ENCODE results near the gene SPRTN. TPM values are rescaled to one million over a fixed set of nuclear protein-coding genes. Genes with fewer than 3 reads are reported as not detected.
A peak's percentile ranks its signal among the peaks of the same experiment; 100 is the strongest.
"Not testable (repeated sequence)": the region's sequence is repeated elsewhere in the genome, so short reads cannot be mapped to it uniquely, and the experiment has no call there.

Gene SPRTN
- total RNA-seq, 1 donor from 2014 or later, result 10.9 TPM

GRCh38 chr1:231337043-231337471, 1.0 kb upstream of the SPRTN start:
- DNase-seq, result no peak

- peak; percentile 100 for DNase-seq
Observed at GRCh38 chr1:231337472-231338269, 422 bp upstream of the SPRTN start, which contains the start of gene EXOC8. Gene EXOC8, minus strand, starts transcription at chr1:231337852. Its CDS starts 107 bp downstream, at chr1:231337745.

DNA sequence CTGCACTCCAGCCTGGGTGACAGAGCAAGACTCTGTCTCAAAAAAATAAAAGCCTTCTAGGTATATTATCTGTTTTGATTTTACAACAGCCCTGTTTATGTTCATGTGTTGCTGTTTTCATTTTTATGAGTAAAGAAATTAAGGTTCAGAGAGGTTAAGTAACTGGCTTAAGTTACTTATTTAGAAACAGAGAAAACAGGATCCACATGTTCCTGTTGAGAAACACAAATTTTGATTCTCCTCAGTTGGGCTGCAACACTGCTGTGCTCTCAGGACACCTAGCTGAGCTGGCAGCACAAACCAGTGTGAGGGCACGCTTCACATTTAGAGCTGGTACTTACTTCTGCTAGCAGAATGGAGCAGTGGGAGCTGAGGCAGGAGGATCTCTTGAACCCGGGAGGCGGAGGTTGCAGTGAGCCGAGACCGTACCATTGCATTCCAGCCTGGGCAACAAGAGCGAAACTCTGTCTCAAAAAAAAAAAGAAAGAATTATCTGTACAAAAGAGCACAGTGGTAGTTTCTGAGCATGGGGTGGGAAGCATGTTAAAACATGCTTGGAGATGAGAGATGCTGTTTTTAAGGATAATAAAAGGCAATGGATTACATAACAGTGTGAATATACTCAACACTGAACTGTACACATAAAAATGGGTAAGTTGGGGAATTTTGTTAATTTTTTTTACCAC, 2.4 kb downstream of the SPRTN start:
- no peak for DNase-seq

GRCh38 chr1:231347961-231348360, 9.9 kb downstream of the SPRTN start:
- no peak for DNase-seq

DNA sequence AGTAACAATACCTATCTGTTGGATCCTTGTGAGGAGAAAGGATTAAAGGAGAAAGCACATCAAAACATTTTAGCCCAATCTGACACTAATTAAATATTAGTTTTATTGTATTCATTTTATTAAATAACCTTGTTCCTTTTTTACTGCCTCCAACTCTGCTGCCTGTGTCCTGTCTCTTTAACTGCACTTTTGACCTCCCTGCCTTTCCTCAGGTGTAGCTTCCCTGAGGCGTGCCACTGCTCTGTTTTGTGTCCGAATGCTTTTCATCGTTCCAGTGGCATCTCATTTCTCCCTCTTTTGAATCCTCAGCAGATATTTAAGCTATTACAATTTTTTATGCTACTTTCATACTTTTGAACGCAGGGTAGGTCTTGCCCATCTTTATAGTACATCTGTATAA, 10.3 kb downstream of the SPRTN start:
- no peak for DNase-seq

DNA sequence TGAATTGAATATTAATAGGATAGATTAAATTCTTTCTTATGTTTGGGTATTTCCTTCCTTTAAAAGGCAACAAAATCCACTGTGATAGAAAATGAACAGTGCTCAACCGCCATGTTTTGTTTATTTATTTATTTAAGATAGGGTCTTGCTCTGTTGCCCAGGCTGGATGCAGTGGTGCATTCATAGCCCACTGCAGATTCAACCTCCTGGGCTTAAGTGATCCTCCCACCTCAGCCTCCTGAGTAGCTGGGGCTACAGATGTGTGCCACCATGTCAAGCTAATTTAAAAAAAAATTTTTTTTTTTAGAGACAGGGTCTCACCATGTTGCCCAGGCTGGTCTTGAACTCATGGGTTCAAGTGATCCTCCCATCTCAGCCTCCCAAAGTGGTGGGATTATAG, 10.8 kb downstream of the SPRTN start:
- DNase-seq, result not testable (repeated sequence)

DNA sequence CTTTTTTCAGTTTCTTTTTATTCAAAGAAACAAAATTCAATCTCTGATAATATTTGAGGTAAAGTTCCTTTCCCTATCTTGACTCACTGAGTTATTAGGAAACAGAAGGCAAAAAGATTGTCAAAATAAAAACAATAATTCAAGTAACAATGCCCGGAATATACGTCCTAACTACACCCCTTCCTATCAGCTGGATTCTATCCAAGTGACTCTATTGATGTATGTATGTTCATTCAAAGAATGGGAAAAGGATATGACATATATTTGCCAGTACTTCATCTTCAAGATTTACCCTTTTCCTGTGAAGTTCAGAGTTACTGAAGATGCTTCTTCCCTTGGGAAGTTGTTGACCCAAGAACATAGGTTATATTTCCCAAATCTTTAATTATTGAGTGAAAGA, 13.7 kb downstream of the SPRTN start:
- DNase-seq, result no peak

- DNase-seq, result no peak
Observed at GRCh38 chr1:231353086-231353485, 15.0 kb downstream of the SPRTN start.

GRCh38 chr1:231354330-231355020, 16.4 kb downstream of the SPRTN start:
- no peak for DNase-seq

- no peak for DNase-seq
Observed at GRCh38 chr1:231355171-231355570, 17.1 kb downstream of the SPRTN start.

GRCh38 chr1:231357187-231357772, 19.2 kb downstream of the SPRTN start:
- DNase-seq, result no peak

GRCh38 chr1:231357831-231358354, 19.8 kb downstream of the SPRTN start:
- DNase-seq, result peak; percentile 82

- no peak for DNase-seq
Observed at GRCh38 chr1:231359113-231359512, 21.0 kb downstream of the SPRTN start.

DNA sequence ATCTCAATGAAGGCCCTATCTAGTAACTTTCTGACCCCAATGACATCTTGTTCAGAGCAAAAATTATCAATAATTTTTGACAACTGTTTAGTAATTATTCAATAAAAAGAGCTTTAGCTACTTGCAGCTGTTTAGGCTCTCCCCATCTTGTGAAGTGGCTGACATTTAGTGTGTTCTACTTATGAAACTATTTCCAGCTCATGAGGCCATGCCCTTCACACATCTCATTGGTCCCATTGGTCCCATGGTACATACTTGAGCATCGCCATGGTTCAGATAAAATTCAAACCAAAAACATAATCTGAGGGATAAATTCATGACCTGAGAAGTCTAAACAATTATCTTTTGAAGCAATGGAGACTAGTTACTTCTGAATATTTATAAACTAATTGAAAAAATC, 24.2 kb downstream of the SPRTN start:
- no peak for DNase-seq

GRCh38 chr1:231363624-231364023, 25.5 kb downstream of the SPRTN start:
- no peak for DNase-seq

- DNase-seq, result no peak
Observed at GRCh38 chr1:231364192-231364591, 26.1 kb downstream of the SPRTN start.

DNA sequence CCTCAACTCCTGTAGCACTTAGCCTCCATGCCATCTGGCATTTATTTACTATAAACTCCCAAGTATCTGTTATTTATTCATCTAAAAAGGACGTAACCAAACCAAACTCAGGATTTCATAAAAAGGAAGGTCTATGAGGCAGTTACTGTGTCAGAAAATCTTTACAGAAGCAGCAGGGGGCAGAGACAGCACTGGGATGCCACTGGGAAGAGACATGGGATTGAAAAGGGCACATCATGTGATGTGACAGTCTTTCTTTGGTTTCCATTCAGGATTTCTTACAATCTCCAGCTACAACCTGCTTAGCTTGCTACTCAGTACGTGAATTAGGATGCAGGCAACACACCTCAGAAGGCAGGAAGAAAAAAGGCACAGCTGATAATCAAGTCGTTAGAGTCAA, 31.2 kb downstream of the SPRTN start:
- no peak for DNase-seq

- DNase-seq, result no peak
Observed at GRCh38 chr1:231372501-231372900, 34.4 kb downstream of the SPRTN start.

DNA sequence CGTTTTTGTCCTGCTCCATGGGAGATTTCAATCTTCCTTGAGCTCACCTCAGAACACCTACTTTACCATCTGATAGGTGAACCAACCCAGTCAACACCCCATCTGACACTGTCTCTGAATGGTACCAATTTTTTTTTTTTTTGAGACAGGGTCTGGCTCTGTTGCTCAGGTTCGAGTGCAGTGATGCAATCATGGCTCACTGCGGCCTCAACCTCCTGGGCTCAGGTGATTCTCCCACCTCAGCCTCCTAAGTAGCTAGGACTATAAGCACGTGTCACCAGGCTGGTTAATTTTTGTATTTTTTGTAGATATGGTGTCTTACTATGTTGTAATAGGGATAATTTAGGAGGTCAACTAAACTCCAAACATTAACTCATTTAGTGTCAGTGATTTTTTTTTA, 36.3 kb downstream of the SPRTN start:
- DNase-seq, result no peak

GRCh38 chr1:231376101-231376500, 38.0 kb downstream of the SPRTN start:
- DNase-seq, result no peak

- no peak for DNase-seq
Observed at GRCh38 chr1:231376875-231377549, 38.9 kb downstream of the SPRTN start.

GRCh38 chr1:231381729-231382128, 43.6 kb downstream of the SPRTN start:
- no peak for DNase-seq

Data from tongue (tissue), 2 donors.